ENCODE measurements around the gene SPACA4. TPM values are rescaled to one million over a fixed set of nuclear protein-coding genes. Genes with fewer than 3 reads are reported as not detected.

Gene SPACA4
- total and polyA plus RNA-seq, 9 of the 15 experiments (the other 6 are each of a cell fraction or from before 2014, with no cell fraction given), result not detected

GRCh38 chr19:48644839-48645619, 38.5 kb downstream of the SPACA4 start (continued):
- TF ChIP-seq ZNF639 (CRISPR knock-in tag; conservative IDR thresholded peaks at IDR 0.05 in 1 of 2, IDR thresholded peaks at IDR 0.05 in 1 of 2), result peak in 1 of 2 experiments; percentile 75; a peak in 1 of 4 replicates
- TF ChIP-seq ESRRA (IDR thresholded peaks at IDR 0.05; ENCODE audit: borderline replicate concordance, low read depth), result no peak
- peak; percentile 26; the same call in 1 of the 2 replicates for TF ChIP-seq ARID4B (CRISPR knock-in tag; IDR thresholded peaks at IDR 0.05)
- no peak for TF ChIP-seq ZNF740 (CRISPR knock-in tag; IDR thresholded peaks at IDR 0.05)
- no peak for TF ChIP-seq ZNF740 (tag; IDR thresholded peaks at IDR 0.05)
- no peak for TF ChIP-seq ZNF212 (CRISPR knock-in tag; IDR thresholded peaks at IDR 0.05)
- no peak for TF ChIP-seq ZNF79 (CRISPR knock-in tag; IDR thresholded peaks at IDR 0.05; ENCODE audit: low read depth)
- peak; percentile 97 for TF ChIP-seq ZNF592 (IDR thresholded peaks at IDR 0.05)
